ENCODE data around the gene PKNOX1.
"Not testable (repeated sequence)": the region's sequence is repeated elsewhere in the genome, so short reads cannot be mapped to it uniquely, and the experiment has no call there.

DNA sequence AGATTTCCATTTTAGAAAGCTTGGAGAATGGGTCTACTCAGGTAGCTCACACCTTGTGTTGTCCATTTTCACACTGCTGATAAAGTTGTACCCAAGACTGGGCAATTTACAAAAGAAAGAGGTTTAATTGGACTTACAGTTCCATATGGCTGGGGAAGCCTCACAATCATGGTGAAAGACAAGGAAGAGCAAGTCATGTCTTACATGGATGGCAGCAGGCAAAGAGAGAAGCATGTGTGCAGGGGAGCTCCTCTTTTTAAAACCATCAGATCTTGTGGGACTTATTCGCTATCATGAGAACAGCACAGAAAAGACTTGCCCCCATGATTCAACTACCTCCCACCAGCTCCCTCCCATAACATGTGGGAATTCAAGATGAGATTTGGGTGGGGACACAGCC lies 23.6 kb downstream of the PKNOX1 start:
- TF ChIP-seq EZH2 (IDR thresholded peaks at IDR 0.05; ENCODE audit: borderline replicate concordance, low read depth, low read length, poor library complexity, severe bottlenecking) = not testable (repeated sequence)
- TF ChIP-seq, protein P1, sequence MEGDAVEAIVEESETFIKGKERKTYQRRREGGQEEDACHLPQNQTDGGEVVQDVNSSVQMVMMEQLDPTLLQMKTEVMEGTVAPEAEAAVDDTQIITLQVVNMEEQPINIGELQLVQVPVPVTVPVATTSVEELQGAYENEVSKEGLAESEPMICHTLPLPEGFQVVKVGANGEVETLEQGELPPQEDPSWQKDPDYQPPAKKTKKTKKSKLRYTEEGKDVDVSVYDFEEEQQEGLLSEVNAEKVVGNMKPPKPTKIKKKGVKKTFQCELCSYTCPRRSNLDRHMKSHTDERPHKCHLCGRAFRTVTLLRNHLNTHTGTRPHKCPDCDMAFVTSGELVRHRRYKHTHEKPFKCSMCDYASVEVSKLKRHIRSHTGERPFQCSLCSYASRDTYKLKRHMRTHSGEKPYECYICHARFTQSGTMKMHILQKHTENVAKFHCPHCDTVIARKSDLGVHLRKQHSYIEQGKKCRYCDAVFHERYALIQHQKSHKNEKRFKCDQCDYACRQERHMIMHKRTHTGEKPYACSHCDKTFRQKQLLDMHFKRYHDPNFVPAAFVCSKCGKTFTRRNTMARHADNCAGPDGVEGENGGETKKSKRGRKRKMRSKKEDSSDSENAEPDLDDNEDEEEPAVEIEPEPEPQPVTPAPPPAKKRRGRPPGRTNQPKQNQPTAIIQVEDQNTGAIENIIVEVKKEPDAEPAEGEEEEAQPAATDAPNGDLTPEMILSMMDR (conservative IDR thresholded peaks at IDR 0.05; ENCODE audit: low read depth, low read length) = not testable (repeated sequence)

Measured in A673 (cell line).